PFSK-1 (cell line): ENCODE data around the gene ID3.

Source experiments
- FOXP2 ChIP-seq: optimal IDR thresholded peaks from 2 replicates; pipeline ENCODE3; 2011; ENCODE audit warnings: borderline replicate concordance, control low read depth, inconsistent platforms; ENCODE audit not compliant: insufficient read depth; ENCODE audit errors: extremely low read length, extremely low read depth
- POLR2AphosphoS5 ChIP-seq: IDR thresholded peaks from 2 replicates; pipeline ENCODE4 v1.6.1; 2012; ENCODE audit warnings: low read depth, mild to moderate bottlenecking, control low read depth, low read length, moderate library complexity
- SIN3A ChIP-seq: IDR thresholded peaks from 2 replicates; pipeline ENCODE4 v1.6.1; 2012; ENCODE audit warnings: mild to moderate bottlenecking, low read length, moderate library complexity, borderline replicate concordance; ENCODE audit not compliant: insufficient read depth
- TAF1 ChIP-seq: IDR thresholded peaks from 2 replicates; pipeline ENCODE4 v1.6.1; 2012; ENCODE audit warnings: low read length, control low read depth, borderline replicate concordance; ENCODE audit not compliant: insufficient read depth
- TF ChIP-seq, protein P1 (sequence below), 2 experiments: IDR thresholded peaks; 2 replicates each; pipeline versions ENCODE4 v1.6.1 to v1.8.0; 2011 to 2012; ENCODE audit warnings: low read depth in 2 of 2, low read length in 2 of 2, control low read depth in 1 of 2, inconsistent platforms in 1 of 2, mild to moderate bottlenecking in 1 of 2, moderate library complexity in 1 of 2; ENCODE audit not compliant: insufficient read depth in 1 of 2

The ID3 gene

DNA sequence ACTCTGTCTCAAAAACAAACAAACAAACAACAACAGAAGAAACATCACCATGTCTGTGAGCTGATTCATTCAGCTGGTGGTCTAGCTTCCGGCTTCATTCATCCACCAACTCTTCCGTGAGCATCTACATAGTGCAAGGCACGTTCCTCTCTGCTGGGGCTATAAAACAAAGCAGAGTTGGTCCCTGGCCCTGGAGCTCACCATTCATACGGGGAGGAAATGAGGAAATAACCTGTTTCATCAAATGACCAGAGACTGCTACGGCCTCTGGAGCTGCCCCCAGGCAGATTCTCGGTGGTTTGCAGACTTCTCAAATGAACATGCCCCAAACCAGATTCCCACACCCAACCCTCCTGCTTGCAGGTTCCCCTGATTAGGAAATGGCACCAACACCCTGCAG, 41.0 kb upstream of the ID3 start:
- TF ChIP-seq TAF1 (no peak), SIN3A (no peak), POLR2AphosphoS5 (no peak), FOXP2 (no peak)
- TF ChIP-seq, protein P1, sequence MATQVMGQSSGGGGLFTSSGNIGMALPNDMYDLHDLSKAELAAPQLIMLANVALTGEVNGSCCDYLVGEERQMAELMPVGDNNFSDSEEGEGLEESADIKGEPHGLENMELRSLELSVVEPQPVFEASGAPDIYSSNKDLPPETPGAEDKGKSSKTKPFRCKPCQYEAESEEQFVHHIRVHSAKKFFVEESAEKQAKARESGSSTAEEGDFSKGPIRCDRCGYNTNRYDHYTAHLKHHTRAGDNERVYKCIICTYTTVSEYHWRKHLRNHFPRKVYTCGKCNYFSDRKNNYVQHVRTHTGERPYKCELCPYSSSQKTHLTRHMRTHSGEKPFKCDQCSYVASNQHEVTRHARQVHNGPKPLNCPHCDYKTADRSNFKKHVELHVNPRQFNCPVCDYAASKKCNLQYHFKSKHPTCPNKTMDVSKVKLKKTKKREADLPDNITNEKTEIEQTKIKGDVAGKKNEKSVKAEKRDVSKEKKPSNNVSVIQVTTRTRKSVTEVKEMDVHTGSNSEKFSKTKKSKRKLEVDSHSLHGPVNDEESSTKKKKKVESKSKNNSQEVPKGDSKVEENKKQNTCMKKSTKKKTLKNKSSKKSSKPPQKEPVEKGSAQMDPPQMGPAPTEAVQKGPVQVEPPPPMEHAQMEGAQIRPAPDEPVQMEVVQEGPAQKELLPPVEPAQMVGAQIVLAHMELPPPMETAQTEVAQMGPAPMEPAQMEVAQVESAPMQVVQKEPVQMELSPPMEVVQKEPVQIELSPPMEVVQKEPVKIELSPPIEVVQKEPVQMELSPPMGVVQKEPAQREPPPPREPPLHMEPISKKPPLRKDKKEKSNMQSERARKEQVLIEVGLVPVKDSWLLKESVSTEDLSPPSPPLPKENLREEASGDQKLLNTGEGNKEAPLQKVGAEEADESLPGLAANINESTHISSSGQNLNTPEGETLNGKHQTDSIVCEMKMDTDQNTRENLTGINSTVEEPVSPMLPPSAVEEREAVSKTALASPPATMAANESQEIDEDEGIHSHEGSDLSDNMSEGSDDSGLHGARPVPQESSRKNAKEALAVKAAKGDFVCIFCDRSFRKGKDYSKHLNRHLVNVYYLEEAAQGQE (IDR thresholded peaks at IDR 0.05; ENCODE audit: insufficient read depth in 1 of 2, low read depth in 2 of 2, low read length in 2 of 2) = no peak

DNA sequence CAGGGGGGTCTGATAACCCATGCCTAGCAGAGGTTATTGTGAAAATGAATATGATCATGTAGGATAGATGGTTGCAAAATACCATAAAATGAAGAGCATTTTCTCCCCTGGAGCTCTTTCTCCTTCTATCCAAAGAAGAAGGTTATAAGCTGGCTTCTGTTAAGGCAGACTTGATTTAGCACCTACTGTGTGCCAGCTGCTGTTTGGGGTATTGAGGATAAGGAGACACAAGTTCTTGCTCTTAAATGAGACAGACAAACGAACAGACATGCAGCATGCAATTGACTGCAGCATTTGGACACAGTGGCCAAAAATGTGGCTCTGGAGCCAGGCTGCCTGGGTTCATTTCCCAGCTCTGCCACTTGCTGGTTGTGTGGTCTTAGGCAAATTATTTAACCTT, 39.8 kb upstream of the ID3 start:
- TF ChIP-seq, protein P1 (IDR thresholded peaks at IDR 0.05; ENCODE audit: insufficient read depth in 1 of 2, low read depth in 2 of 2, low read length in 2 of 2) = no peak
- TF ChIP-seq TAF1 (no peak), POLR2AphosphoS5 (no peak), FOXP2 (no peak), SIN3A (no peak)

DNA sequence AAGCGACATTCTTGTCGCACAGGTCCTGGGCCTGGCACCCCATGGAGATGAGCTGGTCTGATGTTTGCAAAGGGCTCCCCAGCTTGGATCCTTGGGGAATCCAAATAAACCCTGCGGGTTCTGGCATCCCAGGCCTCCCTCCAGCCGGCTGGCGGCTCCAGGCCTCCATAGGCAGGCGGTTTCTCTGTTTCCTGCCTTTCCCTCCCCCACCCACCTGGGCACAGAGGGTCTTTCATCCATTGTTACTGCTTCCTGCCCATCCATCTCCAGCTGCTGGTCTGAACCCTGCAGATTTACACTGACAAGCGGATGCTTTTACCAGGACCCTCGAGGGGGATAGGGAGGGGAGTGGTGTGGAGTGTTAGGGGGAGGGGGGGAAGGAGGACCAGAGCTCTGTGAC, 39.1 kb upstream of the ID3 start:
- TF ChIP-seq, protein P1 (IDR thresholded peaks at IDR 0.05; ENCODE audit: insufficient read depth in 1 of 2, low read depth in 2 of 2, low read length in 2 of 2) = no peak
- peak; percentile 29; the same call in 1 of the 2 replicates for TF ChIP-seq SIN3A

DNA sequence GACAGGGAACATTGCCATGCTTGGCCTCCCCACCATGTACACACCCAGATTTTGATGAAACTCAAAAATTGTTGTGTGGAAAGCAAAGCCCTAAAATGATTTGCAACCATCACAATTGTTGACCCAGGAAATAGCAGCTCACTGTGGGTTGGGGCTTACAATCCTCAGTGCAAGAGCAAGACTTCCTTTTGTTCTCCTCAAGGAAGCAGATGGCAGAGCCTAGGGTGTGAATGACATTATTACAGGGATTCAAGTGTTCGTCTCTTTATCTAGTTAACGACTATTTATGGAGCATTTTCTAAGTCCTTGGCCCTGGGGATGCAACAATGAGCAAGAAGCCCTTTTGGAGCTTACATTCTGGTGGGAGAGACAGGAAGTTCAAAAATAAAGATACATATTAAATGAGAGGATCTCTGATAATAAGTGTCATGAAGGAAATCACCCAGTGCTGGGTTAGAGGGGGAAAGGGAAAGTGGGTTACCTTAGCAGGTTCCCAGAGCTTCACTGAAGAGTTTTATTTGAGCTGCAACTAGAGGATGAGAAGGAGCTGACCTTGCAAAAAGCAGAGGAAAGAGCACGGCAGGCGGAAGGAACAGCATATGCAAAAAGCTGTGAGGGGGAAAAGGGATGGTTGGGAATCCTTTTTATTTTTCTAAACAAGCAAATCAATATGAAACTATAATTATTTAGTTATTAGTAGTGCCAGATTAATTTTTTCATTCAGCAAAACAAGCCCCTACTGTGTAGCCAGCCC, 38.5 kb upstream of the ID3 start:
- TF ChIP-seq, protein P1 (IDR thresholded peaks at IDR 0.05; ENCODE audit: insufficient read depth in 1 of 2, low read depth in 2 of 2, low read length in 2 of 2) = no peak
- TF ChIP-seq SIN3A = 0 out of 2 replicates have a peak, but pooled peaks have one; percentile 17
- TF ChIP-seq POLR2AphosphoS5 = no peak
- TF ChIP-seq TAF1 = no peak
- no peak for TF ChIP-seq FOXP2
